LoVo (cell line): ENCODE results near the gene TNS1.

ENCODE experiments used
- DNase-seq: peaks from one replicate; pipeline ENCODE4 v3.0.0-alpha.2; 2016; ENCODE audit warnings: low spot score

Gene TNS1

GRCh38 chr2:217956586-217957457, 46.0 kb downstream of the TNS1 start:
- no peak for DNase-seq

- no peak for DNase-seq
These were observed 46.8 kb downstream of the TNS1 start for GRCh38 chr2:217955881-217956493.

DNA sequence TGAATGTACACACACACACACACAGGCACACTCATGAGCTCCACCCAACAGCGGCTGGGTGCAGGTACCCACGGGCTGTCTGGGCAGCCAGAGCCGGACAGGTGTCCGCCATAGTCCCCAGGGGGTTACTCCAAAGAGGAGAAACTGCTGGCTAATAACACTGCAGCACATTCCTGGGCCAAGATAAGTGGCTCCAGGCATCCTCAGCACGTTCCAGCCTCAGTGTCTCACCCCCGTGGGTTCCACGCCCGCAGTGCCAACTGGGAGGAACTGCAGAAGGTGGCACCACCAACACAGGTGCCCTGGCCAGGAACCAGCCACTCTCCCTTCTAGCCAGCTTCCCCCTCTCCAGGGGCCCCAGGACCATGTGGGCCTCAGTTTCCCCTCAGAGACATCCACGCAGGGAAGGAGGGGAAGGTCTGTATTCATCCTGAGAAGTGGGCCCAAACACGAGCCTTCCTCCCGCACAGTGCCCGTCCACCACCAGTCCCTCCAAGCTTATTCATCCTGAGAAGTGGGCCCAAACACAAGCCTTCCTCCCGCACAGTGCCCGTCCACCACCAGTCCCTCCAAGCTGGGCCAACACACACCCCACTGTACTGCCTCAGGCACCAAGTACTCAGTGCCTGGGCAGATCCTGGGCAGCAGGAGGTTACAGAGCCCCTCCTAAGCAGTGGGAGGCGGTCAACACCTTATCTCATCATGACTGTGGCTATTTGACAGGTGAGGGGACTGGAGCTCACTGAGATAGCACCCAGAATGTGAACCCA, 47.6 kb downstream of the TNS1 start:
- DNase-seq = no peak

- DNase-seq = no peak
These were observed 48.3 kb downstream of the TNS1 start for GRCh38 chr2:217954469-217954868.

DNA sequence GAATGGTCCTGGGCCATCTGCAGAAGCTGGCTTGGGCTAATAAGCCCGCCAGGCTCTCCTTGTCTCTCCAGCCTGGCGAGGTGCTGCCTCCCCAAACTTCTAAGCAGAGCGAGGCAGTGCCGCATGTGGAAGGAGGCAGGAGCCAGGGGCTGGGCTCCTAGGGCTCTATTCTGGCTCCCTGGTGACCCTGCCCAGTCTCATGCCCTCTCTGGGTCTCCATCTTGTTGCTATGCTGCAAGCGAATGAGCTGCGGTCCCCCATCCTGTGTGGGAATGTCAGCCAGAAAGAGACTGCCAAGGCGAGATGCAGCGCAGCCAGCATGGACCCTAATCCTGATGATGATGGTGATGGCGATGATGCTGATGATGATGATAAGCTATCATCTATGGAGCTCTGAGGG, 48.7 kb downstream of the TNS1 start:
- DNase-seq = no peak

GRCh38 chr2:217953531-217953932, 49.3 kb downstream of the TNS1 start:
- no peak for DNase-seq

DNA sequence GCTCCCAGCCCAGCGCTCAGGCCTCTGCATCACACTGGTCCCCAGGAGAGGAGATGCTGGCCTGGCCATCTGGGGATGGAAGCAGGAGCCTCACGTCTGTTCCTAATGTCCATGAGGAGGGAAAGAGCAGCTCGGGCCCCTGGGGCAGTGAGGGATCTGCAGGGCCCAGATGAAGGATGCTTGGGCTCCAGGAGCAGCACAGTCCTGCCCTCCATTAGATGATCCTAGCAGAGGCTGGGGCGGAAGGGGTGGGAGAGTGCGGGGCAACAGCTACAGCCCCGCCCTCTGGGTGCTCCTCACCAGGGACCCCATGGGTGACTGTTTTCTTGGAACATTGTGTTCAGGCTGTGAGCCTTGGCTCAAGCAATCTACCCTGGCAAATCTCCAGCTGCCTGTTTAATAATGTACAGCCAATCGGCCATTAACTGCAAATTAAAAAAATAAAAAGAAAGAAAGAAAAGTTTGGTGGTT, 49.7 kb downstream of the TNS1 start:
- DNase-seq = no peak

DNA sequence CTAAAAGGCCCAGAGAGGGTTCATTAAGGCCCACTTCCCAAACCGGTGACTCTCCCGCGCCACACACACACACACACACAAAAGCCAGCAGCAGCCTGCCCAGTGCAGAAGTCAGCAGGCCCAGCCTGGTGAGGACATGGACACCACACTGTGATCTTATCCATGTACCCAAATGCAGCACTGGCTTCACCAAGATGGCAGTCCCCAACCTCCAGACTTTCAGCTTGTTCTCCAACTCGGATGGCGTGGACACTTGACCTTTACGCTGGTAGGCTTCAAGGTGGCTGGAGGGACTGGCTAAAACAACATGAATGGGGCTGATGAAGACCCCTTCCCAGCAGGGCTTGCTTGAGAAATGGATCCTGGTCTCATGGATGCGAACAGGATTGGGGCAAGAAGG, 50.4 kb downstream of the TNS1 start:
- no peak for DNase-seq

DNA sequence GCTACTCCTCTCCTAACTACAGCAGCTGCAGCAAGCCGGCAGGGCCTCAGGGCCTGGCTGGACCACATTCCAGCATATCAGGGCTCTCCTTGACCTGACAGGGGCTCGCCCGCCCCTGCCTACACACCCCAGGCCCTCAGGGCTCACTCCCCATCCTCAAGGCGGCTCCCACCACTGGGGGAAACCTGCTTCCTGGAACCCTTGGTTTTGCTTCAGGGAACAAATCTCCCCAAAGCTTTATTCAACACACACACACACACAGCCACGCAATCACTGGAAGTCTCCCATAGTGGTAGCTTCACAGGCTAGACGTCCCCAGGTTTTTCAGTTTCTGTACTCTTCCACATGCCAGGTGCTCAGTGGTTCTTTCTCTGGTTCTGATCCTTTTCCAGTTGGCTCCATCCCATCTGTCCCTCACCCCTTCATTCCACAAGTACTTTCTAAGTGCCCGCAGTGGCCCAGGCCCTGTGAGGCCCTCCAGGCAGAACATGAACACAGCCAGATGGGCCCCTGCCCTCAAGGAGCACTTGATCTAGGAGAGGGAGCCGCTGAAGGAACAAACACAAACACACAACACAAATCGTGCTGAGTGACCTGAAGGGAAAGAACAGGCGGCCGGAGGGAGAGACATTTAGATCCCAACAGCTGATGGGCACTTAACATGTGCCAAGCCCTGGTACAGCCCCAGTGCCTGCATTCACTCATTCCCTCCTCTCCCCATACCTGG, 51.1 kb downstream of the TNS1 start:
- no peak for DNase-seq

DNA sequence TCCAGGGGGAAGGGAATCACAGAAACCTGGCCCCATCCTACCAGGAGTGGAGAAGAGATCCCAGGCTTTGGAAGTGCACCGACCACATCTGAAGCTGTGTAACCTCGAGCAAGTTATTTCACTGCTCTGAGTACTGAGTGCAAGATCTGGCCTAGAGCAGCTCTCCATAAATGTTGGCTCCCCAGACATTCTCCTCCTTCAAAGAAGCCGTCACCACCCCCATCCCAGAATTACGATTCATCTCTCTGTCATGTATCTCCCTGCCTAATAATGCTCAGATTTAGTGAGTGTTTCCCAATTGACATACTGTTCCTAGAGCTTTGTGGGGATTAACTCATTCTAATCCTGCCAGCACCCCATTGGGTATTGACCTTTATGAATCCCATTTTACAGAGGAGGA, 51.7 kb downstream of the TNS1 start:
- DNase-seq = no peak

DNA sequence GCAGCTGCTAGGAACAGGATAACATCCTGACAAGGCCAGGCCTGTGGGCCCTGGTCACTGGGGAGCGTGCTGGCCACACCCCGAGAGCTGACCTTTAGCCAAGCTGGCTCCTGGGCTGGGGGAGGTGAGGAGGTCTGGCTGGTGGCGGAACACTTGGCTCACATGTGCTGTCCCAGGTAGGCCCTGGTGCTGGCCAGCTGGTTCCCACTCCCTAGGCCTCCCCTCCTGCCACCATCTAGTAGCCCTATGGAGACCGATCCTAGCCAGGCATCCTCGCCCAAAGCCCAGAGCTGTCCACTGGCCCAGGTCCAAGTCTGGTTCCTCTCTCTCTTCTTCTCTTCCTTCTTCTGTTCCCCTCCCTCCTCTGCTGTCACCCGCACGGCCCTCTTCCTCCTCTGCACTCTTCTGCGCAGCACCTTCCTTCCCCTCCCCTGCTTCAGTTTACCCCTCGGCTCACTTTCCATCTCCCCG, 52.4 kb downstream of the TNS1 start:
- DNase-seq = no peak

DNA sequence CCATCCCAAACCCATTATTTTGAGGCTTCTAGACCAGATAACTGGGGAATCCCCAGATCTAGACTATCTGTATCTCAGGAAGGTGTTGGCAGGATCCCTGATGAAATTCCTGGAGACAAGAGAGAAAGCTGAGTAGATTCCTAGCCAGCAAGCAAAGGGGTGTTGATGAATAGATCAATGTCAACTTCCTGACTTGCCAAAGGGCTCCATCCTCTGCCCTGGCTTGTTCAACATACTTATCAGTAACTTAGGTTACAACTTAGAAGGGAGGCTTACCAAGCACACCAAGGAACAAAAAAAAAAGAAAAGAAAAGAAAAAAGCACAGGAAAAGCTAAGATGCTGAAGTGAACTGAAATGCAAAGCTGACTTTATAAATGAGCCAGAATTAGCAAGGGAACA, 53.3 kb downstream of the TNS1 start:
- DNase-seq = no peak

DNA sequence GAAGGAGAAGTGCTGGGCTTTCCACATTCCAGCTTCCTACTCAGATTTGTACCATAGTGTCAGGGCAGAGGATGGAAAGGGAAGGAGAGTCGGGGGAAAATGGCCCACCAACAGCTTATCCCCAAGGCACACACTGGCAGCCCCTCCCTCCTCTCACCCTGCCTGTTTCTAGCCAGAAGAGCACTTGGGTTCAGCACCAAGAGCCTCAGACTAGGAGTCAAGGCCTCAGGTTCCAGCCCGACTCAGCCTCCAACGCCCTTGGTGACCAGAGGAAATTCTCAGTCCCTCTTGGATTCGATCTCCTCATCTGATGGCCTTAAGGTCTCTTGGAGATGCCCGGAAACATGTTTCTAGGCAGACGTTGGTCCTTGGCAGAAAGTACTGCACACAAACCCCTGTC, 53.9 kb downstream of the TNS1 start:
- DNase-seq = no peak

DNA sequence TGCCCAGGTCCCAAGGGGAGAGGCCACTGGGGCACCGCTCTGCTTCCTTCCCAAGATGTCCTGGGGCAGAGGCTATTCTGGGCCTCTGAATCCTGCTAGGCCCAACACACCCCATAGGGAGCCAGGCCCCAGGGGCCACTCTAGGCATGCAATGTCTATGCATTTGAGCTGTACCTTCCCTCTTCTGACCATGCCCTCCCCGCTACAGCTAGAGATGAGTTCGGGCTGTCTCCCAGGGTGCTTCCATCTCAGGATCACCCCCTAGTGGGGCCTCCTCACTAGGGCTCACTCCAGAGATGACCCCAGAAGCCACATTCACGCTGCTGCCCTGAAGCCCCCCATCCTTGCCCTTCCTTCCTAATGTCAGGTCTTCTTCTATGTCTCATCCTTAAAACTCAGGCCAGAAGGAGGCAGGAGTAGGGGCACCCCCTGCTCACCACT, 54.4 kb downstream of the TNS1 start:
- DNase-seq = no peak

DNA sequence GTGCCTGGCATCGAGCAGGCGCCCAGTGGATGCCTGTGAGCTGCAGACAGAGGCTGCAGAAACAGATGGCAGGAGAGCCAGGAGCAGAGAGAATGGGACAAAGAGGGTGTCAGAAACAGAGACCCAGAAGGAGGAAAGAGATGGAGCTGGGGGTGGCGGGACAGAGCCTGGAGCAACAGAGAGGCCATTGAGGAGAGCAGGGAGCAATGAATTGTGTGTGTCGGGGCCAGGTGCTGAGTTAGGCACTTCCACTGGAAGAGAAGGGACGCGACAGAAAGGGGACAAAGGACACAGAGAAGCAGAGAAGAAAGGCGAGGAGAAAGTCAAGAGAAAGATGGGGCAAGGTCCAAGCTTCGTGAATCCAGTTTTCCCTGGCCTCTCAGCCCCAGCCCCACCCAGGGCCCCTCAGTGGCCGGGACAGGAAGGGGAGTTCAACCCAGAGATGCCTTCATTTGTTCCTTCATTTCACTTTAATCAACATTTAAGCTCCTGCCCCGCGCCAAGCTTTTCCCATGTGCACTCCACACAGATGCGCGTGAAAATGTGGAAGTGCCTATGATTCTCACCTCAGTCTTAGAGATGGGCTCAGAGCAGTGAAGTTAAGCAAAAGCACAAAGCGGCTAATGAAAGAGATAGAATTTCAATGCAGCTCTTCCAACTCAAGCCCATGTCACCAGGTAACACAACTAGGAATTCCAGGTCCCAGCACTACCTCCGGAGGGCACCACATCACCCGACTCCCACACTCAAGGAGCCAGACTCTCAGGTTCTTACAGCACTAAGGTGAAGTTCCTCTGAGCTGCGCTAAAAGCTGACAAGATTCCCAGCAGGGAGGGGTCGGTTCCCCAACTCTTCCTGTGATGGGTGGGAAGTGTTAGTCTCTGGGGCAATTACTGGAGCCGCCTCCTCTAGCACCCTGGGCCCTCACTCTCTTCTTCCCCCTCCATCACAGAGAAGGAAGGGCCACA, 55.1 kb downstream of the TNS1 start:
- DNase-seq = no peak

- DNase-seq = no peak
These were observed 56.7 kb downstream of the TNS1 start for GRCh38 chr2:217946051-217946450.

DNA sequence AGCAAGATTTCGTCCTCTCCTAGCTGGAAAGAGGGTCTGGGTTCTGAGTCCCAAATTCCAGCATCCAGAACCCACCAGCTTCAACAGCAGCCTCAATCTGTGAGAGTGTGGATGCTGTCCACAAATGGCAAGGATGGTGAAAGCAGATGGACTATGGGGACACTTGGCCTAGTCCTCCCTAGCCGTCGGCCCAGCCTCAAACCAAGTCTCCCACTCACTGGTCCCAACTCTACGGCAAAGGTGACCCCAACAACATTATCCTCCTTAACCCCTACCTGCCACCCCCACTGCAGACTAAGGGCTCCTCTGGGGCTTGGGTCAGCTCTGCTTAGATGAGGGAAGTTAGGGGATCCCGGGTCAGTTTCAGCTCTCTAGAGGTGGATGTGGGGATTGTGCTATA, 57.3 kb downstream of the TNS1 start:
- no peak for DNase-seq

DNA sequence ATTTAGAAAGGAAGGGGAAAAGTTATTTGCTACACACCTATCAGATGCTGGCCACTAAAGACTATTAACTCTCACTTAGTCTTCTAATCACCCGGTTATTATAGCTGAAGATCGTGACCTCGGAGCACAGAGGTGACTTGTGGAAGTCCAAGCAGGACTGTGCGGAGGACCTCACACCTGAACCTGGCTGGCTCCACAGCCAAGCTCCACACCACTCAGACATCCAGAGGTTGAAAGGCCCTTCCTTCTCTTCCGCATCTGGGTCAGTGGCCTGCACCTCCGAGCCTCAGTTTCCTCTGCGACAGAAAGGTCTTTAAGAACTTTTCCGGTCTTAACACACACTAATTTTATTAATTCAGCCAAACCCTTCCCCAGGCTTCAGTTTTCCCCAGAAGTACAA, 57.9 kb downstream of the TNS1 start:
- no peak for DNase-seq

DNA sequence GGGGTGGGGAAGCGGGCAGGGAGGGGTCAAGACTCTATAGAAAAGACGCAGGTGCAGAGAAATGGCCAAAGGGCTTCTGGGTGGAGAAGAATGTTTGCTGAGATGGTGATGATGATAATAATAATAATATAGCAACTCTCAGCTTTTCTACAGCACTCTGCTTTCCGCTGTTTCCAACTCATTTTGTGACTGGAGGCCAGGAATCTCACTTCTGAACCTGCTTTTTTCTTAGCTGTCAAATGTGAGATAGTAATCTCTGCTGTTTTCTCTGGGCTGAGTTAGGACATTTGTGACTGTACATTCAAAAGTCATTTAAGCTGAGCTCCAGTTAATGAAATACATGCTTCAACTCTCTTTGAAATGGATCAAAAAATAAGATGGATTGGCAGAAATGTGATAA, 58.4 kb downstream of the TNS1 start:
- DNase-seq = no peak

DNA sequence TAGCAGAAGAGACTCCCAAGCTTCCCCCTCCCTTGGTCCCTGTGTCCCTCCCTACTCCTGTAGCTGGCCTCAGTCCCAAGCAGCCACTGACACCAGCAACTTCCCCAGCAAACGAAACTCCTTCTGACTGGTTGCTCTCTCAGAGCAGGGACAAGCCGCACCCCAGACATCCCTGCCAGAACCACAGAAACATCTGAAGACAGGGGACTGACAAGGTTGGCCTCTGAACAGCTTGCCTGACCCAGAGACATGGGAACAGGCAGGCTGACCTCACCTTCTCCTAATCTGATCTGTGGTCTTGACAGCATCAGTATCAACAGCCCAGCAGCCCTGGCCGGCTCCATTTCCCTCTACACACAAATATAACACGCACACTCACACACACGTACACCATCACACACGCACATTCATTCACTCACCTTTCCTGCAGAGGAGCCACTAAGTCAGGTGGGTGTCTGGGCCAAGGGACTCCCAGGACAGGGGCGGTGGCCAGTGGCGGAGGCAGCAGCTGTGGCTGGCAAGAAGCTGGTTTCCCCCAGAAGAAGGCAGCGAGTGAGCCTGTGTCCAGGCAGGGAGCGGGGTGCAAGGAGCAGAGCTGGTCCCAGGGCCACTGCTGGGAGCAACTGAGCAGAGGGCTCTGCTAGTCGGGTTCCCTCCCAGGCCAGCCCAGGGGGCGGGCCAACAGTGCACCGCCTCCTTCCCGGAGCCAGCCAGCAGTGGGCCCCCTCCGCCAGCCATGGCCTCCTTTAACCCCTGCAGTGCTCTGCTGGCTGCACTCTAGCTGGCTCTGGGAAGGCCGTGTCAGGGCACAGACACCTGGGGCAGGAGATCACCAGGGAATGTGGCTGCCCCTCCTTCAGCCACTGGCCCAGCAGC, 59.1 kb downstream of the TNS1 start:
- DNase-seq = no peak
